Caki2 (cell line): ENCODE results near the gene A4GNT. TPM values are rescaled to one million over a fixed set of nuclear protein-coding genes. Genes with fewer than 3 reads are reported as not detected.
"Not testable (repeated sequence)": the region's sequence is repeated elsewhere in the genome, so short reads cannot be mapped to it uniquely, and the experiment has no call there.

ENCODE experiments used
- DNase-seq: peaks from one replicate; pipeline ENCODE4 v3.0.0-alpha.2; 2015; ENCODE audit warnings: low read depth
- in situ Hi-C: cut with HindIII; loops from 2 replicates; pipeline ENCODE4 v1.10.0; 2016; ENCODE audit warnings: low sequenced_read_pairs, low pct_unique_long_range_greater_than_20kb, mixed read lengths
- total RNA-seq: library from RNA; depleted of rRNA; stranded (reverse); fragments of >200 nt; shearing (Covaris generic); gene quantifications from 2 replicates; pipeline ENCODE4 v1.2.3, GENCODE V29; 2014; ENCODE audit warnings: low replicate concordance

A4GNT gene
- total RNA-seq, 1 experiment from 2014 or later, result not detected

GRCh38 chr3:138124706-138125355, 7.4 kb downstream of the A4GNT start:
- in situ Hi-C loops, result no loop called here
- DNase-seq, result no peak

- no peak for DNase-seq
- in situ Hi-C loops, result no loop called here
Observed at GRCh38 chr3:138124188-138124587, 8.0 kb downstream of the A4GNT start.

GRCh38 chr3:138119423-138119766, 12.8 kb downstream of the A4GNT start:
- in situ Hi-C loops, result no loop called here
- no peak for DNase-seq

- DNase-seq, result peak; percentile 76
- in situ Hi-C loops, result no loop called here
Observed at GRCh38 chr3:138118612-138119422, 13.4 kb downstream of the A4GNT start.

- peak; percentile 85 for DNase-seq
- in situ Hi-C loops, result no loop called here
Observed at GRCh38 chr3:138114988-138115971, 16.9 kb downstream of the A4GNT start, which contains the start of gene DZIP1L. Gene DZIP1L, minus strand, starts transcription at chr3:138115608. Its CDS starts 11,637 bp downstream, at chr3:138103971.

- peak; percentile 58 for DNase-seq
- in situ Hi-C loops, result no loop called here
Observed at GRCh38 chr3:138114431-138114918, 17.7 kb downstream of the A4GNT start.

GRCh38 chr3:138113326-138113725, 18.9 kb downstream of the A4GNT start:
- in situ Hi-C loops, result no loop called here
- peak; percentile 88 for DNase-seq

GRCh38 chr3:138112362-138112761, 19.8 kb downstream of the A4GNT start:
- in situ Hi-C loops, result no loop called here

GRCh38 chr3:138105598-138105997, 26.6 kb downstream of the A4GNT start:
- in situ Hi-C loops, result no loop called here
- DNase-seq, result no peak

More at GRCh38 chr3:138112362-138112761, 19.8 kb downstream of the A4GNT start:
- DNase-seq, result no peak

GRCh38 chr3:138103466-138103865, 28.7 kb downstream of the A4GNT start:
- in situ Hi-C loops, result no loop called here

GRCh38 chr3:138101351-138101940, 30.7 kb downstream of the A4GNT start:
- in situ Hi-C loops, DNase-seq: not testable (repeated sequence)

More at GRCh38 chr3:138103466-138103865, 28.7 kb downstream of the A4GNT start:
- DNase-seq, result no peak

- in situ Hi-C loops, result no loop called here
- no peak for DNase-seq
Observed at GRCh38 chr3:138099417-138099816, 32.8 kb downstream of the A4GNT start.

GRCh38 chr3:138097192-138098172, 34.7 kb downstream of the A4GNT start:
- in situ Hi-C loops, result no loop called here

GRCh38 chr3:138093721-138094120, 38.5 kb downstream of the A4GNT start:
- in situ Hi-C loops, result no loop called here

More at GRCh38 chr3:138097192-138098172, 34.7 kb downstream of the A4GNT start:
- no peak for DNase-seq

GRCh38 chr3:138092023-138092422, 40.2 kb downstream of the A4GNT start:
- DNase-seq, result no peak
- in situ Hi-C loops, result no loop called here

More at GRCh38 chr3:138093721-138094120, 38.5 kb downstream of the A4GNT start:
- no peak for DNase-seq

GRCh38 chr3:138089091-138089490, 43.1 kb downstream of the A4GNT start:
- DNase-seq, result no peak
- in situ Hi-C loops, result no loop called here

GRCh38 chr3:138085745-138086144, 46.4 kb downstream of the A4GNT start:
- DNase-seq, in situ Hi-C loops: not testable (repeated sequence)
